ENCODE results near the gene NFATC2.
"Not testable (repeated sequence)": the region's sequence is repeated elsewhere in the genome, so short reads cannot be mapped to it uniquely, and the experiment has no call there.

Gene NFATC2

DNA sequence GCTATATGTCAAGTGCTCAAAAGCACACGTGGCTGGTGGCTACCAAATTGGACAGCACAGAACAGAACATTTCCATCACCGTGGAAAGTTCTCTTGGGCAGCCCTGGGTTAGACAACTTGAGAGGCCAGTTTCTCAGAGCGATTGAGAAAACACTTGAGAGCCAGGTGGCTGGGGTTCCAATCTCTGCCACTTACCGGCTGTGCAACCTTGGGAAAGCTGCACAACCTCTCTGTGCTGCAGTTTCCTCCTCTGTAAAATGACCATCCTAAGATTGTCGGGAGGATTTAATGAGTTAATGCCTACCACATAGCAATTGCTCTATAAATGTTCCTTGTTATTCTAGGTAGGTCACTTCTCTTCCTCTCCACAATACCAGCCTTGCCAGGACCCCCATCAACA is 25.1 kb upstream of the NFATC2 start:
- DNase-seq (ENCODE audit: low spot score): no peak

DNA sequence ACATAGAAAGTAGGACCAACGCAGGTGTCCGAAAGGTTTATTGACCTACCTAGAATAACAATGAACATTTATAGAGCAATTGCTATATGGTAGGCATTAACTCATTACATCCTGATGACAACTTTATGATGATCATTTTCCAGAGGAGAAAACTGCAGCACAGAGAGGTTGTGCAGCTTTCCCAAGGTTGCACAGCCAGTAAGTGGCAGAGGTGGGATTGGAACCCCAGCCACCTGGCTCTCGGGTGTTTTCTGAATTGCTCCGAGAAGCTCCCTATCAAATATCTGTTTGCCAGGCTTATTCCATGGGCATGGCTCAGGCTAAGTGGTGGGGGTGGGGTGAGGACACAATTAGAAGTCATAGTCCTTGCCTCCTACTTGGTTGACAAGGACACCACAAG is 24.1 kb upstream of the NFATC2 start:
- no peak for DNase-seq (ENCODE audit: low spot score)

- DNase-seq (ENCODE audit: low spot score): no peak
Observed at GRCh38 chr20:51565298-51566144, 23.0 kb upstream of the NFATC2 start.

DNA sequence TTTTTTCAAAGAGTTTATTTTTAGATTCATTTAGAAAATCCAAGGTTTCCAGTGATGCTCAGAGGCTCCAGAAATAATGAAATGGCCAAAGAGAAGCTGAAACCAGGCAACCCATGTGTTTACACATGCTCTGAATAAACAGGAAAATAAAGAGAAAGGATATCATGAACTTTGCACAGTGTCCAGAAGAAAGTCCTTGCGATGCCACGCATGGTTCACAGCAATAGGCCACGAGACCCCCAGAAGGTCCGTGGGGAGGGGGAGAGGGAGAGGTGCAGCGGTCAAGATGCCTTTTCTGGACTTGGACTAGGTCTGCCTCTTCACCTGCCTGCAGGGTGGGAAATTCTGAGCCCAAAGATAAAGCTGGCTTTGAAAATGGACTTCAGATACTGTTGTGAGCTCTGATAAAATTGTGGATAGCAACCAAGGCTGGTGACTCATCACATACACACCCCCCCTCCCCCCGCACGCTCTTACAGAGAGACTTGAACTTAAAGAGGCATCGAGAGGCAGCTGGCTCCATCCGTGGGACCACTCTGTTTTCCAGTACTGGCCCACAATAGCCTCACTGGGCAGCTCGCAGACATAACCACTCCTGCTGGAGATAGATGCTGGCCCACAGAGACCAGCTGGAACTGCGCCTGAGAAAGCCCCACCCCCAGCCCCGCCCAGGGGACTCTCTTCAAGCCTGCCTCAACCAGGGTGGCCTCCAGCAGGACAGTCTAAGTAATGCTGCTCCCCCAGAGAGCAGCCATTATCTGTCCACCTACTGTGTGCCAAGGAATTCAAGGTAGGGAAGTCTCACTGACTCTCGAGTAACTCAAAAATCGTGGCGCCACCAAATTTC is 21.2 kb upstream of the NFATC2 start:
- peak; percentile 60 for DNase-seq (ENCODE audit: low spot score)

- no peak for DNase-seq (ENCODE audit: low spot score)
Observed at GRCh38 chr20:51563174-51563485, 20.6 kb upstream of the NFATC2 start.

GRCh38 chr20:51562332-51563173 is 20.0 kb upstream of the NFATC2 start:
- DNase-seq (ENCODE audit: low spot score): peak; percentile 75

GRCh38 chr20:51562027-51562331 is 19.5 kb upstream of the NFATC2 start:
- no peak for DNase-seq (ENCODE audit: low spot score)

DNA sequence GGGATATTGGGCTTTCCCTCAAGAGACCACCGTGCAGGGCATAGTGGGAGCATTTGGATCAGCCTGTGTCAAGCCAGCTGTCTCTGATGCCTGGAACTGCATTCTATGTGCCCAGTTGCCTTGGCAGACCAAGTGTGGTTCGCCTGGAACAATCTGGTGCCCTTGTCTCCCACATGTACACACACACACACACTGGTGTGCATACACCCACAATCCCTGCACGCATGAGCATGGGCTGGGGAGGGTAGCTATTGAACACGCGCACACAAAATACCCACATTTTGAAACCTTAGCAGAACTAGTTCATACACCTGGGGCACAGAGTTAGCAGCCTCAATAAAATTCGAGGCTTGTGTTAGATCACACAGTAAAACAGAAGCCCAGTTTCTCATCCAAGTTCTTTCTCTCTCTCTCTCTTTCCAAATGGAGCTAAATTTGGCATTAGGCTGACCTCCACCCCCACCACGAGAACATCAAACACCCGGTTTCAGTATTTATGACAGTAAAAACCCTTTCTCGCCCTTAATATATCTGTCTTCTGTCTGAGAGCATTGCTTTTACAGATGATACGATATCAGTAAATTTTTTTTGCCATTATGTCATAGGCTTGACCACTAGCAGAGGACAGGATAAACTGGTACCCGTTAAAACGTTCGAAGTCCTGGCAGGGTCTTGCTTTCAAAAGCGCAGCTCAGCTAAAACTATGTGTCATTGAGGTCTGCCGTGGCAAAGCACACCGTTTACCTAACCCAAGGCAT is 18.2 kb upstream of the NFATC2 start:
- DNase-seq (ENCODE audit: low spot score): no peak

DNA sequence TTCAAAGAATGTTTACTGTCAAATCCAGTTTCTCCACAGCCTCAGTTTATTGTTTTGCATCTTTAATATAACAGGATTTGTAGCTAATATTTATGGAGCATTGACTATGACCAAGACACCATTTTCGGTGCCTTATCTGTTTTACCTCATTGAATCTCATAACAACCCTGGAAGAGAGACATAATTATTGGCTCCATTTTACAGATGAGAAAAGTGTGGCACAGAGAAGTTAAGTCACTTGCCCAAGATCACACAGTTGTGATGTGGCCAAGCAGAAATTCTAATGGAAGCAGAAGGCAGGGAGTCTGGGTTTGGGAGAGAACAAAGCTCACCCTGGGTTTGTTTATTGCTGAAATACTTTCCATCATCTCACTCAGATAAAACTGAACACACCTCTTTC is 17.5 kb upstream of the NFATC2 start:
- no peak for DNase-seq (ENCODE audit: low spot score)

DNA sequence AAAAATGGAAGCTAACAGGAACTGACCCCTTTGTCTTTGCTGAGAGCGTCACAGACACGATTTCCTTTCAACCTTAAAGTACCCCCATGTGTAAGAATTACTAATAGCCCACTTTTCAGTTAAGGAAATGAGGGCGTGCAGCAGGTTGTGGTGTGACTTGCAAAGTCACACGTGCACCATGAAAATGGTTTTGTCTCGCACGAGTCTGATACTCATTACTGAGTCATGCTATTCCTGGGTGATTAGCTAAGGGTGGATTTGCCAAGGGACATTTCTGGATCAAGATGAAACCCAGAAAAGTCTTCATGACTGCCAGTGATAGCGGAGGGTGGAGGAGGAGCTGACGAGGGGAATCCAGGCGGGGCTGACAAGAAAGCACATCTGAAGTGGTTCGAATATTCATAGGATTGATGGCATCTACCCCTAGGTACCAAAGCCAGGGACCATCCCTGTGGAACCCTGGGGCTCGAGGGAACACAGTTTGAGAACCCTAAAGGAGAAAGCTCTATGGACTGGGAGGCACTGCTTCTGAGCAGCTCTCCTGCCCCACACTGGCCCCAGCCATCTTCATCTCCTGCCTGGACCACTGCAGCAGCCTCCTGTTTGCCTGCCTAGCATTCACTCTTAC is 12.1 kb upstream of the NFATC2 start:
- DNase-seq (ENCODE audit: low spot score): no peak

- no peak for DNase-seq (ENCODE audit: low spot score)
Observed at GRCh38 chr20:51553897-51554486, 11.5 kb upstream of the NFATC2 start.

GRCh38 chr20:51551186-51551585 is 8.7 kb upstream of the NFATC2 start:
- no peak for DNase-seq (ENCODE audit: low spot score)

- DNase-seq (ENCODE audit: low spot score): no peak
Observed at GRCh38 chr20:51549474-51549873, 7.0 kb upstream of the NFATC2 start.

DNA sequence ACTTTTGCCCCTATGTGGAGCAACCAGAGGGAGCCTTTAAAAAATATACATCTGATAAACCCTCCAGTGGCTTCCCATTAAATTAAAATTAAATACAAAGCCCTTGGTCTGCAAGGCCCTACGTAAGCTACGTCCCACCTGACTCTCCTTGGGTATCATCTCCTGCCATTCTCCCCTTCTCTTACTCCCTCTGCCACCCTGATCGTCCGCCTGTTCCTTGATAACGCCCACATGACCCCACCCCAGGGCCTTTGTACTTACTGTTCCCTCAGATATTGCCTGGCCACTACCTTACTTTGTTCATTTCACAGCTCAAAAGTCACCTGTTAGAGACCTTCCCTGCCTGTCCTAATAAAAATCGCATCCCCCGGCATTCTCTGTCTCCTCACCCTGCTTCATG is 5.4 kb upstream of the NFATC2 start:
- no peak for DNase-seq (ENCODE audit: low spot score)

- no peak for DNase-seq (ENCODE audit: low spot score)
Observed at GRCh38 chr20:51545515-51545914, 3.0 kb upstream of the NFATC2 start.

- DNase-seq (ENCODE audit: low spot score): no peak
Observed at GRCh38 chr20:51543422-51543788, 886 bp upstream of the NFATC2 start.

GRCh38 chr20:51542033-51542570 is 417 bp downstream of the NFATC2 start:
- peak; percentile 77 for DNase-seq (ENCODE audit: low spot score)

GRCh38 chr20:51541189-51542032 is 1.1 kb downstream of the NFATC2 start:
- DNase-seq (ENCODE audit: low spot score): peak; percentile 80

DNA sequence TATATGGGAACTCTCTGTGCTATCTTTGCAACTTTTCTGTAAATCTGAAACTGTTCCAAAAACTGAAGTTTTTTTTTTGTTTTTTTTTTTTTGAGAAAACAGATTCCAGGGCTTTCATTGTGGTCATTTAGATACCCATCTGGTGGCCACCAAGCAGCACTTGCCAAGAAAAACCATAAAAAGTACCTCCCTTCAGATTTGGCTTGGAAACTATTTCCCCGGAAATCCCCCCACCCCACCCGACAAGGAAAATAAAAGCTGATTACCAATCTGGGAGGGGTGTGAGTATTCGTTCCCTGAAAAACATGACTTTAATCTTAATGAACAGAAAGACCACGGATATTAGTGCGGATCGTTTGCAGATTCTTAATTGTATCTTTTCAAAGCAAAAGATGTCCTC is 1.9 kb downstream of the NFATC2 start:
- DNase-seq (ENCODE audit: low spot score): no peak

- not testable (repeated sequence) for DNase-seq (ENCODE audit: low spot score)
Observed at GRCh38 chr20:51540074-51540473, 2.4 kb downstream of the NFATC2 start.
